Measurements from ENCODE around the gene FAT1.

DNA sequence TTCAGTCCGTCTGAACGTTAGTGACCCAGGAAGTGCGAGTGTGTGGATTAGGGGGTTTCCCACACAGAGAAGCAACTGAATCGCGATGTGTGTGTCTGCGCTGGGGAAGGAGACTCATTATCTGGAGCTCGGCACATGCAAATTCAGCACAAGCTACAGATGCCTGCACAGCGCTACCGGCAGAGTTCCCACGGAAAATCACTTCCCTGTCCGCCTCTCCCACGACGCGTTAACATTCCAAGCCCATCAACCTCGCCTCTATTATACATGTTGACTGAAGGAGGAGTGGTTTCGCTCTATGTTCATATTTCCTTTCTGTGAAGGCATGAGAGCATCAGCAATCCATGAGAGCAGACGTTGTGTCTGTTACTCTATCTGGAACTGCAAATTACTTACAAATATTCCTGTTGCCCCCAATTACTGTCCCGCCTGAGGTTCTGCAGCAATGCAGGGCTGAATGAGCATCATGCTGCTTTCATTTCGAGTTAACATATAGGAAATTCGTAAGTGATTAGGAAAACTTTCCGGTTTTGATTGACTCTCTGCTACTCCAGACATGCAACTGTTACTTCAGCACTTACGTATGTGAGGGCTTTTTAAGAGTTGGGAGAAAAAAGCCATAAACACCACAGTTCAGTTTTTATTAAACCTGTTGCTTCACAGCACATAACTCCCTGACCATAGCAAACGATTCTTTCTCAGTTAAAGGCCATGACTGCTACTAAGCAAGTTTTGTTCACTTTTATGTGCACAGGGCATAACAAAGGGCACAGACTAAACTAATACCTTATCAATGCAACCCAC is 153.3 kb downstream of the FAT1 start:
- TF ChIP-seq POLR2AphosphoS5 (IDR thresholded peaks at IDR 0.05; ENCODE audit: insufficient read depth in 1 of 2, low read depth in 1 of 2) (no peak), CTCF (IDR thresholded peaks at IDR 0.05) (no peak), POLR2A (IDR thresholded peaks at IDR 0.05) (no peak)
